ENCODE results near the gene MITF. TPM values are rescaled to one million over a fixed set of nuclear protein-coding genes. Genes with fewer than 3 reads are reported as not detected.

Gene MITF
- total and polyA plus RNA-seq, 12 donors: 15.1 to 101 (median 81.7) TPM

GRCh38 chr3:69741032-69741767 lies 1.9 kb downstream of the MITF start:
- intact Hi-C loops (cut with DNase I): loop anchor here in 4 of 10 donors (5.0 kb wide), 2 partner anchors 46 to 51 kb away; no protein-coding TSS in a partner anchor
- DNase-seq: no peak
- Histone ChIP-seq H3K4me1 (peaks cover 0 to 70% (median 28%) of the 10 kb centered on the region in 9 donors), H3K36me3 (no peaks in the 10 kb centered on the region), H3K9me3 (no peaks in the 10 kb centered on the region), H3K4me3 (peak overlapping the region; percentile 76 to 98 (median 92)), H3K27ac (peak overlapping the region in 7 of 10 donors; percentile 88 to 96 (median 92)), H3K27me3 (peaks cover 0 to 6% (median 0%) of the 10 kb centered on the region in 7 donors)
- TF ChIP-seq, protein P1, sequence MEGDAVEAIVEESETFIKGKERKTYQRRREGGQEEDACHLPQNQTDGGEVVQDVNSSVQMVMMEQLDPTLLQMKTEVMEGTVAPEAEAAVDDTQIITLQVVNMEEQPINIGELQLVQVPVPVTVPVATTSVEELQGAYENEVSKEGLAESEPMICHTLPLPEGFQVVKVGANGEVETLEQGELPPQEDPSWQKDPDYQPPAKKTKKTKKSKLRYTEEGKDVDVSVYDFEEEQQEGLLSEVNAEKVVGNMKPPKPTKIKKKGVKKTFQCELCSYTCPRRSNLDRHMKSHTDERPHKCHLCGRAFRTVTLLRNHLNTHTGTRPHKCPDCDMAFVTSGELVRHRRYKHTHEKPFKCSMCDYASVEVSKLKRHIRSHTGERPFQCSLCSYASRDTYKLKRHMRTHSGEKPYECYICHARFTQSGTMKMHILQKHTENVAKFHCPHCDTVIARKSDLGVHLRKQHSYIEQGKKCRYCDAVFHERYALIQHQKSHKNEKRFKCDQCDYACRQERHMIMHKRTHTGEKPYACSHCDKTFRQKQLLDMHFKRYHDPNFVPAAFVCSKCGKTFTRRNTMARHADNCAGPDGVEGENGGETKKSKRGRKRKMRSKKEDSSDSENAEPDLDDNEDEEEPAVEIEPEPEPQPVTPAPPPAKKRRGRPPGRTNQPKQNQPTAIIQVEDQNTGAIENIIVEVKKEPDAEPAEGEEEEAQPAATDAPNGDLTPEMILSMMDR (IDR thresholded peaks at IDR 0.05): no peak
- WGBS, 2 donors: 47 to 68% methylated on average over 13 of the region's 13 CpGs
- ATAC-seq: no peak

DNA sequence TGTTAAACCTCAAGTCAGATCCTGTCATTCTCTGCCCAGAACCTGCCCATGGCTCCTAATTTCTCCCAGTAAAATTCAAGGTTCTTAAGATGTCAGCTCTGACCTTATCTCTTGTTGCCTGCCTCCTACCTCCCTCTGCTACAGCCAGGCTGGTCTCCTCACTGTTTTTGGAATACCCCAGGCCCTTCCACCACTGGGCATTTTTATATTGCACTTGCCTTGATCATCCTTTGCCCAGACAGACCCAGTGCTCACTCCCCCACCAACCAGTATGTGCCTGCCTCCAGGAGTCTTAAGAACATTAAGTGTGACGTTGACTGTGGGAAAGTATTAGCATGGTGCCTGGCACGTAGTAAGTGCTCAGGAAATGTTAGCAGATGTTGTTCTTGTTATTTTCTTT lies 3.1 kb downstream of the MITF start:
- intact Hi-C loops (cut with DNase I): loop anchor here in 4 of 10 donors (5.0 kb wide), 2 partner anchors 45 to 50 kb away; no protein-coding TSS in a partner anchor
- no peaks in the 10 kb centered on the region for H3K36me3 ChIP-seq
- ATAC-seq (no peak), DNase-seq (no peak)
- H3K4me3 ChIP-seq: no peak overlapping the region
- H3K27ac ChIP-seq: peak overlapping the region in 1 of 10 donors; percentile 7
- no peaks in the 10 kb centered on the region for H3K9me3 ChIP-seq
- TF ChIP-seq, protein P1 (IDR thresholded peaks at IDR 0.05): no peak
- 80 to 85% methylated on average over 2 of the region's 2 CpGs for WGBS, 2 donors
- peaks cover 0 to 6% (median 0%) of the 10 kb centered on the region in 7 donors for H3K27me3 ChIP-seq
- H3K4me1 ChIP-seq: peaks cover 0 to 82% (median 39%) of the 10 kb centered on the region in 9 donors

DNA sequence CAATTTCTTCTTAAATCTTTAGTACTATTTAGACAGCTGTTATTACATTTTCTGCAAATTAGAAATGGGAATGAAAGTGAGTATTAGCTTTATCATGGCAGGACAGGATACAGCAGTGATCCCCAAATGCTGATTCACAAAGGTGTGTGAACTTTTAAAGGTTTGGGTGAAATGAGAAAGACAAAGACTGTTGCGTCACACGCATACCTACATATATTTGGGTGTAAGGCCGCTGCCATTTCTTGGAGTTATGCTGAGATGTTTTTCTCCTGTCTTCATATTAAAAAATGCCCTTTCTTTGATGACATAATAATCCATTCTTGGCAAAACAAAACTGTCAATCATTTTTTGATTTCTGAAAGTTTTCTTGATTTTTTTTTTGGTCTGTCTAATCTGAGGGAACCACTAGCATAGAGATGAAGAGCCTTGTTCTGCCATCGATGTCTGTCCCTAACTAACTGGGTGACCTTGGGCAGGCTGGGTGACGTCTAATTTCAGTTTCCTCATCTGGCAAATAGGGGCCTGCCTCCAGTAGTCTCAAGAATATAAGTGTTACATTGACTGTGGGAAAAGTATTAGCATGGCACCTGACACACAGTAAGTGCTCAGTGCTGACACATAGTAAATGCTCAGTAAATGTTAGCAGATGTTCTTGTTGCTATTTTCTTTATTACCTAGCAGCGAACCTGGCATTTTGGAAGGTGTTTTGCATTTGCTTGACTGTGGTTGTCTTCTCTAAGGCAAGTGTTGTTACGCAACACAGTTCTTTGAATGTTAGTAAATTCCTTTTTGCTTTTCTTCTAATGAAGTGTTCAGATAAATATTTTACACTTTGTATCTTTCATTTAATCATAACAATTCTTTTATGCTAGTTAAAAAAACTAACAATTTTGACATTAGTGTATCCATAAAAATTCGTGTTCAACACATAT lies 5.0 kb downstream of the MITF start:
- WGBS, 2 donors: 86 to 88% methylated on average over 8 of the region's 8 CpGs
- ATAC-seq (no peak), DNase-seq (no peak)

More for the DNA sequence above, 5.0 kb downstream of the MITF start:
- TF ChIP-seq, protein P1 (IDR thresholded peaks at IDR 0.05): no peak
- Histone ChIP-seq H3K4me1 (peaks cover 0 to 91% (median 49%) of the 10 kb centered on the region in 9 donors), H3K27me3 (peaks cover 0 to 6% (median 0%) of the 10 kb centered on the region in 7 donors), H3K4me3 (no peak overlapping the region), H3K36me3 (no peaks in the 10 kb centered on the region), H3K9me3 (no peaks in the 10 kb centered on the region), H3K27ac (no peak overlapping the region)
- intact Hi-C loops (cut with DNase I): loop anchor here in 4 of 10 donors (5.0 kb wide), 2 partner anchors 43 to 48 kb away; no protein-coding TSS in a partner anchor
